Mononuclear cell (primary cell): ENCODE results near the gene SPRR2D. TPM values are rescaled to one million over a fixed set of nuclear protein-coding genes. Genes with fewer than 3 reads are reported as not detected.

Experiments
- total RNA-seq: library from RNA; depleted of rRNA; stranded (reverse); fragments of >200 nt; gene quantifications from one replicate; pipeline ENCODE4 v1.2.3, GENCODE V29; 2012

SPRR2D gene
- total RNA-seq, 1 donor: not detected

Other genes with a start within 250 kb of the SPRR2D start
- not detected for gene LCE1D, start 244.4 kb downstream of the SPRR2D start, total RNA-seq
- not detected for gene LCE1C, start 234.5 kb downstream of the SPRR2D start, total RNA-seq
- not detected for gene LCE1B, start 229.1 kb downstream of the SPRR2D start, total RNA-seq
- gene LCE1A, start 213.6 kb downstream of the SPRR2D start, total RNA-seq: not detected
- not detected for gene LCE6A, start 198.3 kb downstream of the SPRR2D start, total RNA-seq
- not detected for gene LCE7A, start 181.1 kb downstream of the SPRR2D start, total RNA-seq
- not detected for gene SMCP, start 162.8 kb downstream of the SPRR2D start, total RNA-seq
- gene IVL, start 132.6 kb downstream of the SPRR2D start, total RNA-seq: not detected
- gene SPRR5, start 93.9 kb downstream of the SPRR2D start, total RNA-seq: not detected
- gene SPRR4, start 70.5 kb downstream of the SPRR2D start, total RNA-seq: not detected
- not detected for gene SPRR1A, start 57.0 kb downstream of the SPRR2D start, total RNA-seq
- gene SPRR3, start 39.4 kb downstream of the SPRR2D start, total RNA-seq: not detected
- gene SPRR1B, start 9.9 kb downstream of the SPRR2D start, total RNA-seq: not detected
- not detected for gene SPRR2A, start 16.4 kb upstream of the SPRR2D start, total RNA-seq
- gene SPRR2B, start 30.5 kb upstream of the SPRR2D start, total RNA-seq: not detected
- not detected for gene SPRR2E, start 53.4 kb upstream of the SPRR2D start, total RNA-seq
- not detected for gene SPRR2F, start 72.4 kb upstream of the SPRR2D start, total RNA-seq
- not detected for gene SPRR2G, start 109.8 kb upstream of the SPRR2D start, total RNA-seq
- not detected for gene LELP1, start 162.3 kb upstream of the SPRR2D start, total RNA-seq
- gene PRR9, start 176.5 kb upstream of the SPRR2D start, total RNA-seq: not detected
- gene LORICRIN, start 218.6 kb upstream of the SPRR2D start, total RNA-seq: not detected